ENCODE data around the gene RGS7.

The RGS7 gene

GRCh38 chr1:241074507-241074906, 282.5 kb downstream of the RGS7 start:
- Histone ChIP-seq H3K4me2 (ENCODE audit: low read length) (no peak overlapping the region), H3K9me3 (replicated peaks; ENCODE audit: low read length) (no peaks in the 10 kb centered on the region), H3K27me3 (ENCODE audit: control insufficient read depth, insufficient read depth, low read length) (no peaks in the 10 kb centered on the region), H3K4me3 (ENCODE audit: low read length) (no peak overlapping the region), H3K36me3 (ENCODE audit: insufficient read depth, low read length) (no peaks in the 10 kb centered on the region), H3K4me1 (ENCODE audit: control insufficient read depth, insufficient read depth, low read length) (no peaks in the 10 kb centered on the region), H3K9ac (ENCODE audit: low read depth, low read length) (no peak overlapping the region)

- Histone ChIP-seq H3K4me2 (ENCODE audit: low read length) (no peak overlapping the region), H3K4me1 (ENCODE audit: control insufficient read depth, insufficient read depth, low read length) (no peaks in the 10 kb centered on the region), H3K4me3 (ENCODE audit: low read length) (no peak overlapping the region), H3K27me3 (ENCODE audit: control insufficient read depth, insufficient read depth, low read length) (no peaks in the 10 kb centered on the region), H3K36me3 (ENCODE audit: insufficient read depth, low read length) (no peaks in the 10 kb centered on the region), H3K9me3 (replicated peaks; ENCODE audit: low read length) (no peaks in the 10 kb centered on the region), H3K9ac (ENCODE audit: low read depth, low read length) (no peak overlapping the region)
These were observed 288.6 kb downstream of the RGS7 start for GRCh38 chr1:241068359-241068758.

- no peaks in the 10 kb centered on the region for H3K4me1 ChIP-seq (ENCODE audit: control insufficient read depth, insufficient read depth, low read length)
- no peaks in the 10 kb centered on the region for H3K27me3 ChIP-seq (ENCODE audit: control insufficient read depth, insufficient read depth, low read length)
- no peak overlapping the region for H3K9ac ChIP-seq (ENCODE audit: low read depth, low read length)
- no peak overlapping the region for H3K4me2 ChIP-seq (ENCODE audit: low read length)
- no peaks in the 10 kb centered on the region for H3K36me3 ChIP-seq (ENCODE audit: insufficient read depth, low read length)
- H3K4me3 ChIP-seq (ENCODE audit: low read length) = no peak overlapping the region
- no peaks in the 10 kb centered on the region for H3K9me3 ChIP-seq (replicated peaks; ENCODE audit: low read length)
These were observed 293.7 kb downstream of the RGS7 start for GRCh38 chr1:241063276-241063675.

GRCh38 chr1:241061062-241061461, 295.9 kb downstream of the RGS7 start:
- Histone ChIP-seq H3K36me3 (ENCODE audit: insufficient read depth, low read length) (no peaks in the 10 kb centered on the region), H3K4me1 (ENCODE audit: control insufficient read depth, insufficient read depth, low read length) (no peaks in the 10 kb centered on the region), H3K4me2 (ENCODE audit: low read length) (no peak overlapping the region), H3K9me3 (replicated peaks; ENCODE audit: low read length) (no peaks in the 10 kb centered on the region), H3K4me3 (ENCODE audit: low read length) (no peak overlapping the region), H3K9ac (ENCODE audit: low read depth, low read length) (no peak overlapping the region), H3K27me3 (ENCODE audit: control insufficient read depth, insufficient read depth, low read length) (no peaks in the 10 kb centered on the region)

- Histone ChIP-seq H3K9ac (ENCODE audit: low read depth, low read length) (no peak overlapping the region), H3K4me3 (ENCODE audit: low read length) (no peak overlapping the region), H3K4me1 (ENCODE audit: control insufficient read depth, insufficient read depth, low read length) (no peaks in the 10 kb centered on the region), H3K27me3 (ENCODE audit: control insufficient read depth, insufficient read depth, low read length) (no peaks in the 10 kb centered on the region), H3K36me3 (ENCODE audit: insufficient read depth, low read length) (no peaks in the 10 kb centered on the region), H3K4me2 (ENCODE audit: low read length) (no peak overlapping the region), H3K9me3 (replicated peaks; ENCODE audit: low read length) (no peaks in the 10 kb centered on the region)
These were observed 308.4 kb downstream of the RGS7 start for GRCh38 chr1:241048622-241049021.

- Histone ChIP-seq H3K4me1 (ENCODE audit: control insufficient read depth, insufficient read depth, low read length) (no peaks in the 10 kb centered on the region), H3K4me2 (ENCODE audit: low read length) (no peak overlapping the region), H3K4me3 (ENCODE audit: low read length) (no peak overlapping the region), H3K27me3 (ENCODE audit: control insufficient read depth, insufficient read depth, low read length) (no peaks in the 10 kb centered on the region), H3K36me3 (ENCODE audit: insufficient read depth, low read length) (no peaks in the 10 kb centered on the region), H3K9ac (ENCODE audit: low read depth, low read length) (no peak overlapping the region), H3K9me3 (replicated peaks; ENCODE audit: low read length) (no peaks in the 10 kb centered on the region)
These were observed 311.3 kb downstream of the RGS7 start for GRCh38 chr1:241045659-241046058.

- H3K36me3 ChIP-seq (ENCODE audit: insufficient read depth, low read length) = no peaks in the 10 kb centered on the region
- H3K4me2 ChIP-seq (ENCODE audit: low read length) = no peak overlapping the region
- no peaks in the 10 kb centered on the region for H3K9me3 ChIP-seq (replicated peaks; ENCODE audit: low read length)
- H3K27me3 ChIP-seq (ENCODE audit: control insufficient read depth, insufficient read depth, low read length) = no peaks in the 10 kb centered on the region
- no peak overlapping the region for H3K9ac ChIP-seq (ENCODE audit: low read depth, low read length)
- no peaks in the 10 kb centered on the region for H3K4me1 ChIP-seq (ENCODE audit: control insufficient read depth, insufficient read depth, low read length)
- no peak overlapping the region for H3K4me3 ChIP-seq (ENCODE audit: low read length)
These were observed 322.6 kb downstream of the RGS7 start for GRCh38 chr1:241034203-241034936.

GRCh38 chr1:241024834-241025233, 332.2 kb downstream of the RGS7 start:
- Histone ChIP-seq H3K4me1 (ENCODE audit: control insufficient read depth, insufficient read depth, low read length) (no peaks in the 10 kb centered on the region), H3K9ac (ENCODE audit: low read depth, low read length) (no peak overlapping the region), H3K36me3 (ENCODE audit: insufficient read depth, low read length) (no peaks in the 10 kb centered on the region), H3K4me3 (ENCODE audit: low read length) (no peak overlapping the region), H3K9me3 (replicated peaks; ENCODE audit: low read length) (no peaks in the 10 kb centered on the region), H3K4me2 (ENCODE audit: low read length) (no peak overlapping the region), H3K27me3 (ENCODE audit: control insufficient read depth, insufficient read depth, low read length) (no peaks in the 10 kb centered on the region)

- Histone ChIP-seq H3K9me3 (replicated peaks; ENCODE audit: low read length) (no peaks in the 10 kb centered on the region), H3K4me1 (ENCODE audit: control insufficient read depth, insufficient read depth, low read length) (no peaks in the 10 kb centered on the region), H3K4me3 (ENCODE audit: low read length) (no peak overlapping the region), H3K36me3 (ENCODE audit: insufficient read depth, low read length) (no peaks in the 10 kb centered on the region), H3K27me3 (ENCODE audit: control insufficient read depth, insufficient read depth, low read length) (no peaks in the 10 kb centered on the region), H3K9ac (ENCODE audit: low read depth, low read length) (no peak overlapping the region), H3K4me2 (ENCODE audit: low read length) (no peak overlapping the region)
These were observed 334.6 kb downstream of the RGS7 start for GRCh38 chr1:241022366-241022765.

- Histone ChIP-seq H3K36me3 (ENCODE audit: insufficient read depth, low read length) (no peaks in the 10 kb centered on the region), H3K9me3 (replicated peaks; ENCODE audit: low read length) (no peaks in the 10 kb centered on the region), H3K4me1 (ENCODE audit: control insufficient read depth, insufficient read depth, low read length) (no peaks in the 10 kb centered on the region), H3K4me3 (ENCODE audit: low read length) (no peak overlapping the region), H3K9ac (ENCODE audit: low read depth, low read length) (no peak overlapping the region), H3K27me3 (ENCODE audit: control insufficient read depth, insufficient read depth, low read length) (no peaks in the 10 kb centered on the region), H3K4me2 (ENCODE audit: low read length) (no peak overlapping the region)
These were observed 335.9 kb downstream of the RGS7 start for GRCh38 chr1:241020851-241021697.

GRCh38 chr1:241012708-241013340, 344.2 kb downstream of the RGS7 start:
- no peaks in the 10 kb centered on the region for H3K27me3 ChIP-seq (ENCODE audit: control insufficient read depth, insufficient read depth, low read length)
- H3K9me3 ChIP-seq (replicated peaks; ENCODE audit: low read length) = no peaks in the 10 kb centered on the region
- H3K4me3 ChIP-seq (ENCODE audit: low read length) = no peak overlapping the region
- no peak overlapping the region for H3K9ac ChIP-seq (ENCODE audit: low read depth, low read length)
- no peaks in the 10 kb centered on the region for H3K36me3 ChIP-seq (ENCODE audit: insufficient read depth, low read length)
- no peak overlapping the region for H3K4me2 ChIP-seq (ENCODE audit: low read length)
- no peaks in the 10 kb centered on the region for H3K4me1 ChIP-seq (ENCODE audit: control insufficient read depth, insufficient read depth, low read length)
